Activated B cell treated with CpG ODN at 0.5 μM for 24 hours (primary cell): ENCODE data around the gene RNGTT. TPM values are rescaled to one million over a fixed set of nuclear protein-coding genes. Genes with fewer than 3 reads are reported as not detected.

Source experiments
- ATAC-seq: fragments of 200-7000 bp; cut with Tn5 transposase; one replicate; pipeline ENCODE4 v1.10.0; 2021; ENCODE audit warnings: low read depth, mild to moderate bottlenecking, moderate library complexity
- CTCF ChIA-PET: fragments of 350-600 bp; sonication (Branson Sonifier 250); formaldehyde crosslinking; loops from one replicate; lab custom pipeline; 2021; ENCODE audit warnings: antibody characterized with exemption; lab: Charles Lee
- POLR2A ChIA-PET: fragments of 350-600 bp; sonication (Branson Sonifier 250); formaldehyde crosslinking; loops from one replicate; lab custom pipeline; 2021; ENCODE audit warnings: antibody characterized with exemption; lab: Charles Lee
- DNase-seq: peaks from one replicate; pipeline ENCODE4 v3.0.0; 2022
- H3K27ac Mint-ChIP-seq: one replicate; pipeline ENCODE4 v1.8.0; 2020; ENCODE audit warnings: mixed read lengths
- H3K27me3 Mint-ChIP-seq: one replicate; pipeline ENCODE4 v1.8.0; 2021; ENCODE audit warnings: mixed read lengths
- H3K36me3 Mint-ChIP-seq: one replicate; pipeline ENCODE4 v1.8.0; 2021; ENCODE audit warnings: low read depth, mixed read lengths
- H3K4me1 Mint-ChIP-seq: one replicate; pipeline ENCODE4 v1.8.0; 2021; ENCODE audit warnings: mixed read lengths
- H3K4me3 Mint-ChIP-seq: one replicate; pipeline ENCODE4 v1.8.0; 2020; ENCODE audit warnings: mild to moderate bottlenecking, mixed read lengths
- H3K9me3 Mint-ChIP-seq: one replicate; pipeline ENCODE4 v1.8.0; 2020; ENCODE audit warnings: mixed read lengths
- intact Hi-C: fragments of 100-400 bp; cut with micrococcal nuclease; formaldehyde crosslinking; loops from one replicate; pipeline ENCODE4 v1.15.1; 2024
- total RNA-seq: library from RNA; stranded (reverse); gene quantifications from 2 replicates; pipeline ENCODE4 v1.2.3, GENCODE V29; 2022
- TF ChIP-seq, protein P1 (sequence below): fragments of 200-600 bp; IDR thresholded peaks from one replicate; pipeline ENCODE4 v1.8.0; 2022; ENCODE audit warnings: antibody characterized with exemption, mild to moderate bottlenecking

RNGTT gene
- total RNA-seq, 1 donor from 2014 or later, result 25.9 TPM

DNA sequence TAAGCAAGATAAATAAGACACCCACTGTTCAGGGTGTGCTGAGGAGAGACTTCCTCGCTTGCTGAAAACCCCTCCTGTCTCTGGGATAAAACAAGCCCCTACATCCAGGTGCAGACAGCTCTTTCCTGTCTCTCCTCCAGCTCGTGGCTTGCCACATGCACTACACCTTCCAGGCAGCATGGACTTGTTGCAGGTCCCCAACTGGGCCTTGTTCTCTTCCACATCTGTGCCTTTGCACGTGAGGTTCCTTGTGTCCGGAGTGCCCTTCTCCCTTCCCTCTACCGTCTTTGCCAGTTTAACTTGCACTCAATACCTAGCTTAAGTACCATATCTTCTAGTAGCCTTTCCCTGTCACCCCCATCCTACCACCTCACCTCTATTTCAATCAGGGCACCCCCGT lies 397.6 kb downstream of the RNGTT start:
- peaks cover 2% of the 10 kb centered on the region for H3K36me3 Mint-ChIP-seq
- ChIA-PET CTCF (no interaction called here), POLR2A (no interaction called here)
- no peak overlapping the region for H3K4me3 Mint-ChIP-seq
- peaks cover 11% of the 10 kb centered on the region for H3K9me3 Mint-ChIP-seq
- TF ChIP-seq, protein P1, sequence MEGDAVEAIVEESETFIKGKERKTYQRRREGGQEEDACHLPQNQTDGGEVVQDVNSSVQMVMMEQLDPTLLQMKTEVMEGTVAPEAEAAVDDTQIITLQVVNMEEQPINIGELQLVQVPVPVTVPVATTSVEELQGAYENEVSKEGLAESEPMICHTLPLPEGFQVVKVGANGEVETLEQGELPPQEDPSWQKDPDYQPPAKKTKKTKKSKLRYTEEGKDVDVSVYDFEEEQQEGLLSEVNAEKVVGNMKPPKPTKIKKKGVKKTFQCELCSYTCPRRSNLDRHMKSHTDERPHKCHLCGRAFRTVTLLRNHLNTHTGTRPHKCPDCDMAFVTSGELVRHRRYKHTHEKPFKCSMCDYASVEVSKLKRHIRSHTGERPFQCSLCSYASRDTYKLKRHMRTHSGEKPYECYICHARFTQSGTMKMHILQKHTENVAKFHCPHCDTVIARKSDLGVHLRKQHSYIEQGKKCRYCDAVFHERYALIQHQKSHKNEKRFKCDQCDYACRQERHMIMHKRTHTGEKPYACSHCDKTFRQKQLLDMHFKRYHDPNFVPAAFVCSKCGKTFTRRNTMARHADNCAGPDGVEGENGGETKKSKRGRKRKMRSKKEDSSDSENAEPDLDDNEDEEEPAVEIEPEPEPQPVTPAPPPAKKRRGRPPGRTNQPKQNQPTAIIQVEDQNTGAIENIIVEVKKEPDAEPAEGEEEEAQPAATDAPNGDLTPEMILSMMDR, result no peak
- peaks cover 2% of the 10 kb centered on the region for H3K4me1 Mint-ChIP-seq
- DNase-seq, result no peak
- intact Hi-C loops, result no loop called here
- no peak for ATAC-seq
- no peak overlapping the region for H3K27ac Mint-ChIP-seq
- no peaks in the 10 kb centered on the region for H3K27me3 Mint-ChIP-seq

DNA sequence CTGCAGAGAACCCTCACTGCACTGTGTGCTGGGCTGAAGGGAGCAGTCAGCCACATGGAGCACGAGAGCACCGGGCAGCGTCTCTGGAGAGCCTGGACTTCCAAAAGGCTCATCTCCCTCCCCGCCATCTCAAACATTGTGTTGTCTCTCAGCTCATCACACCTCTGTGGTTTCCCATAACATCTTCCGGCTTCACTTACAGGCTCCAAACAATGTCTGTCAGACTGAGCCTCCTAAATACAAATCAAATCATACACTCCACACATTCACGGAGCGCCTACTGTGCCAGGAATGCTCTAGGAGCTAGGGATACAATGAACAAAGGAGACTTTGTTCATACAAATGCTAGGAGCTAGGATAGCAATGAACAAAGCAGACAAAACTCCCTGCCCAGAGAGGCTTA lies 398.0 kb downstream of the RNGTT start:
- ATAC-seq (no peak), DNase-seq (no peak)
- CTCF ChIA-PET, result no interaction called here
- no peak overlapping the region for H3K4me3 Mint-ChIP-seq
- peaks cover 2% of the 10 kb centered on the region for H3K36me3 Mint-ChIP-seq
- POLR2A ChIA-PET, result no interaction called here
- H3K4me1 Mint-ChIP-seq, result peaks cover 2% of the 10 kb centered on the region
- intact Hi-C loops, result no loop called here
- H3K9me3 Mint-ChIP-seq, result peaks cover 9% of the 10 kb centered on the region
- H3K27me3 Mint-ChIP-seq, result no peaks in the 10 kb centered on the region
- H3K27ac Mint-ChIP-seq, result no peak overlapping the region
- TF ChIP-seq, protein P1, result no peak

DNA sequence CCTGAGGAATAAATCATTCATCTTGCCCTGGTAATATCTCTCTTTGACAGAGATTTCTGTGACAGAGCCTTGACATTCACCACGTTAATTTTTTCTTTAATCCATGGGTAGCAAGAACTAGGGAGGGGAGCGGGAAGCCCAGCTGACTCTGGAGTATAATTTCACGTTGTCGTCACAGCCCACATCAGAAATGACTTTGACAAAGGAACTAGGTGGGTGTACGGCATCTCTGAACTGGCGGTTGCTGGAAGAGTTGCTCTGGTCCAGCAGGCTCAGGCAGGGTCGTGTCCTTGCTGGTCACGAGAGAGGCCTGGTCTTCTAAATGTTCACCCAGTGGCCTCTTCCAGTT lies 400.2 kb downstream of the RNGTT start:
- TF ChIP-seq, protein P1, result no peak
- H3K27me3 Mint-ChIP-seq, result no peaks in the 10 kb centered on the region
- no peak overlapping the region for H3K27ac Mint-ChIP-seq
- ChIA-PET CTCF (no interaction called here), POLR2A (no interaction called here)
- H3K9me3 Mint-ChIP-seq, result peaks cover 5% of the 10 kb centered on the region
- peaks cover 2% of the 10 kb centered on the region for H3K4me1 Mint-ChIP-seq
- H3K4me3 Mint-ChIP-seq, result no peak overlapping the region
- DNase-seq, result no peak
- intact Hi-C loops, result no loop called here
- no peaks in the 10 kb centered on the region for H3K36me3 Mint-ChIP-seq
- ATAC-seq, result no peak

DNA sequence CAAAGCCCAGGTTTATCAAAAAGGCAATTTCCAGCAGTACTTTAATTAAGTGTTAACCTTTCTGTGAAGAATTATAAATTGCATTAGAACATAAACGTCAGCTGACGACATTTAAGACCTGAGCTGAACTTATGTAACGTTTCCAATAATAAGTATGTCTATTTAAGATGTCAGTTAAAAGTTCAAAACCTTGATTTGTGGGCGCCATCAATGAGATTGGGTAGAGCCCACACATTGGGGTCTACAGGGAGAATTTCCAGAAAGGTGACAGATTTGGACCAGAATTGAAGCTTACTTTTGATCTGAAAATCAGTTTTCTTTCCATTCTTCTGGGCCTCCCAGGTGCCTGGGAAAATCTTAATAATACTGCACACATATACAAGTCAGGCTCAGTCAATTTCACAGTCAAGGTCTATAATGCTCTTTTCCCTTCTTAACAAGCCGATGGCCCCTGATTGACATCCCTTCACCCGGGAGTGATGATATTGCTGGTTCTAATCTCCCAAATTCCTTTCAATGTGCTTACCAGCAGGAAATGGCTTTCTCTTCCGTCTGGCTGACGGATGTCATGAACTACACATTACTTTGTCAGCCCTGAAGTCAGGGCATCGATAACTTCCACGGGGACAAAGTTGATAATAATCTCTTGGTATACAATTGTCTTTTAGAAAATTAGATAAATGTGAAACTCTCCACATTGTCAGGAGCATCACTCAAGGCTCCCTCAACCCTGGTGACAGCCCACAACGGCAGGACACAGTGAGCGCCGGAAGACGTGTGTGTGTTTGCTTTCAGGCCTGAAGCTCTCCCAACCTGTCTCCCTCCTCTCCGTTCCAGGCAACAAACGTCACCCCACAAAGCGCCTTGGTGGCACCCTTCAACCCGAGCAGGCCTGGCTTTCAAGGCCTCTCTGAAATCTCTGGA lies 400.8 kb downstream of the RNGTT start:
- intact Hi-C loops, result no loop called here
- Mint-ChIP-seq H3K27me3 (no peaks in the 10 kb centered on the region), H3K9me3 (no peaks in the 10 kb centered on the region), H3K4me1 (peaks cover 2% of the 10 kb centered on the region), H3K4me3 (no peak overlapping the region), H3K36me3 (no peaks in the 10 kb centered on the region), H3K27ac (no peak overlapping the region)
- ChIA-PET POLR2A (no interaction called here), CTCF (no interaction called here)
- TF ChIP-seq, protein P1, result no peak
- ATAC-seq (no peak), DNase-seq (no peak)

DNA sequence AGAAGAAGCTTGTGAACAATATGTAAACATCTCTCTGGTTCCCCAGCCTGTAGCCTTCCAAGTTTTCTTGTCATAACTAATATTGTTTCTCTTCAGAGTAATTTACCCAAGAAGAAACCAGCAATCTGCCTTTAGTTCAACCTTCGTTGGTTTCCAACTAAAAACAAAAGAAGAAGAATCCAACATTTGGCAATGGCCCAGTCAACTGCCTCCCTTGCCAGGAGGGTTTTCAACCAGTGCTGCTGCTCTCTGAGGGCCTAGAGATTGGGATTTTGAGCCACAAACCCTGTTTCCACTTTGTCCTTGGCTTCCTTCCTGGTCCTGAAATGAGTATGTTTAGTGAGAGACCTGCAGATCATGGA lies 401.5 kb downstream of the RNGTT start:
- no peaks in the 10 kb centered on the region for H3K36me3 Mint-ChIP-seq
- H3K27me3 Mint-ChIP-seq, result no peaks in the 10 kb centered on the region
- CTCF ChIA-PET, result no interaction called here
- no peak for DNase-seq
- TF ChIP-seq, protein P1, result no peak
- H3K9me3 Mint-ChIP-seq, result no peaks in the 10 kb centered on the region
- intact Hi-C loops, result no loop called here
- H3K4me3 Mint-ChIP-seq, result no peak overlapping the region
- POLR2A ChIA-PET, result no interaction called here
- no peak for ATAC-seq
- H3K27ac Mint-ChIP-seq, result no peak overlapping the region
- H3K4me1 Mint-ChIP-seq, result peaks cover 2% of the 10 kb centered on the region
